ENCODE data around the gene TECPR2. TPM values are rescaled to one million over a fixed set of nuclear protein-coding genes. Genes with fewer than 3 reads are reported as not detected.

Gene TECPR2
- total and polyA plus RNA-seq, 10 of the 15 experiments (the other 5 are each of a cell fraction or from before 2014, with no cell fraction given) = 0.15 to 10.0 (median 3.0) TPM

DNA sequence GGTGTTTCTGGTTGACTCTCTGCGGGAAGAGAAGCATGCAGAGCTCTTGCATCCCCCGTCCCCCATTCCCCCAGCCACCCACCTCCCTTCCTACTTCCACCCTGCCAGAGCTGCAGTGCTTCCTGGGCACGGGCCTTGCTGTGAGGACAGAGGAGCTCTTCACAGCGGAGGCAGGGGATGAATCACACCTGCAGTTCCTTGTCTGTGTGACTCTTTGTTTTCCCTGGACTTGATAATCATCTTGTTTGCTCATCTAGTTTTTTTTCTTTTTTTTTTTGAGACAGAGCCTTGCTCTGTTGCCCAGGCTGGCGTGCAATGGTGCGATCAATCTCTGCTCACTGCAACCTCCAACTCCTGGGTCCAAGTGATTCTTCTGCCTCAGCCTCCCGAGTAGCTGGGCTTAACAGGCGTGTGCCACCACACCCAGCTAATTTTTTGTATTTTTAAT lies 119.1 kb downstream of the TECPR2 start:
- no peaks in the 10 kb centered on the region for H4K20me1 ChIP-seq (ENCODE audit: control insufficient read depth, insufficient read depth)
- intact Hi-C loops (cut with micrococcal nuclease; ENCODE audit: unreplicated experiment) = no loop called here
- H3K4me1 ChIP-seq (ENCODE audit: control insufficient read depth, insufficient read depth, low read length) = no peaks in the 10 kb centered on the region
- H3K9me3 ChIP-seq (replicated peaks; ENCODE audit: control insufficient read depth, insufficient read depth, low read length) = no peaks in the 10 kb centered on the region
- ATAC-seq (no peak), FAIRE-seq (no peak), DNase-seq (ENCODE audit: low read depth, low spot score) (no peak)
- no peaks in the 10 kb centered on the region for H3K79me2 ChIP-seq (ENCODE audit: control insufficient read depth, insufficient read depth, low read length)
- no peak overlapping the region for H2AFZ ChIP-seq (ENCODE audit: control insufficient read depth, low read depth, low read length)
- ChIA-PET POLR2A (interaction anchor here (0.5 kb wide), 1 partner anchor 125 kb away, joined by 3 read pairs; no protein-coding TSS in a partner anchor), CTCF (no interaction called here), SMC1A (ENCODE audit: uncharacterized antibody, unreplicated experiment) (no interaction called here), RAD21 (ENCODE audit: unreplicated experiment) (no interaction called here)
- BruUV-seq (replicated peaks) = no TSS peak
- H3K27ac ChIP-seq (ENCODE audit: control insufficient read depth, insufficient read depth) = no peak overlapping the region
- H3K4me2 ChIP-seq (ENCODE audit: control insufficient read depth, insufficient read depth) = no peak overlapping the region
- no peaks in the 10 kb centered on the region for H3K27me3 ChIP-seq (replicated peaks in 1 of 2; ENCODE audit: control insufficient read depth in 2 of 2, insufficient read depth in 2 of 2, low read length in 1 of 2)
- H3K4me3 ChIP-seq = no peak overlapping the region
- H3K9ac ChIP-seq (ENCODE audit: control insufficient read depth, insufficient read depth, low read length) = no peak overlapping the region
- TF ChIP-seq CREB1 (IDR thresholded peaks at IDR 0.05; ENCODE audit: low read depth) (no peak), IRF4 (IDR thresholded peaks at IDR 0.05; ENCODE audit: low read depth, low read length) (no peak), NFYA (IDR thresholded peaks at IDR 0.05; ENCODE audit: borderline replicate concordance, low read depth, low read length) (no peak), MTA2 (IDR thresholded peaks at IDR 0.05; ENCODE audit: low read depth) (no peak), BHLHE40 (IDR thresholded peaks at IDR 0.05; ENCODE audit: borderline replicate concordance in 1 of 2, low read depth in 2 of 2, low read length in 1 of 2) (no peak), SPI1 (IDR thresholded peaks at IDR 0.05; ENCODE audit: borderline replicate concordance, insufficient read depth, low read depth, low read length) (no peak), BCL11A (IDR thresholded peaks at IDR 0.05; ENCODE audit: low read depth, low read length) (no peak), YBX1 (IDR thresholded peaks at IDR 0.05) (no peak)
- TF ChIP-seq, protein P1, sequence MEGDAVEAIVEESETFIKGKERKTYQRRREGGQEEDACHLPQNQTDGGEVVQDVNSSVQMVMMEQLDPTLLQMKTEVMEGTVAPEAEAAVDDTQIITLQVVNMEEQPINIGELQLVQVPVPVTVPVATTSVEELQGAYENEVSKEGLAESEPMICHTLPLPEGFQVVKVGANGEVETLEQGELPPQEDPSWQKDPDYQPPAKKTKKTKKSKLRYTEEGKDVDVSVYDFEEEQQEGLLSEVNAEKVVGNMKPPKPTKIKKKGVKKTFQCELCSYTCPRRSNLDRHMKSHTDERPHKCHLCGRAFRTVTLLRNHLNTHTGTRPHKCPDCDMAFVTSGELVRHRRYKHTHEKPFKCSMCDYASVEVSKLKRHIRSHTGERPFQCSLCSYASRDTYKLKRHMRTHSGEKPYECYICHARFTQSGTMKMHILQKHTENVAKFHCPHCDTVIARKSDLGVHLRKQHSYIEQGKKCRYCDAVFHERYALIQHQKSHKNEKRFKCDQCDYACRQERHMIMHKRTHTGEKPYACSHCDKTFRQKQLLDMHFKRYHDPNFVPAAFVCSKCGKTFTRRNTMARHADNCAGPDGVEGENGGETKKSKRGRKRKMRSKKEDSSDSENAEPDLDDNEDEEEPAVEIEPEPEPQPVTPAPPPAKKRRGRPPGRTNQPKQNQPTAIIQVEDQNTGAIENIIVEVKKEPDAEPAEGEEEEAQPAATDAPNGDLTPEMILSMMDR (IDR thresholded peaks at IDR 0.05 in 2 of 3, conservative IDR thresholded peaks at IDR 0.05 in 1 of 3; ENCODE audit: control insufficient read depth in 2 of 3, extremely low read depth in 1 of 3, insufficient read depth in 1 of 3, low read depth in 3 of 3, low read length in 3 of 3) = no peak
- TF ChIP-seq, protein P2, sequence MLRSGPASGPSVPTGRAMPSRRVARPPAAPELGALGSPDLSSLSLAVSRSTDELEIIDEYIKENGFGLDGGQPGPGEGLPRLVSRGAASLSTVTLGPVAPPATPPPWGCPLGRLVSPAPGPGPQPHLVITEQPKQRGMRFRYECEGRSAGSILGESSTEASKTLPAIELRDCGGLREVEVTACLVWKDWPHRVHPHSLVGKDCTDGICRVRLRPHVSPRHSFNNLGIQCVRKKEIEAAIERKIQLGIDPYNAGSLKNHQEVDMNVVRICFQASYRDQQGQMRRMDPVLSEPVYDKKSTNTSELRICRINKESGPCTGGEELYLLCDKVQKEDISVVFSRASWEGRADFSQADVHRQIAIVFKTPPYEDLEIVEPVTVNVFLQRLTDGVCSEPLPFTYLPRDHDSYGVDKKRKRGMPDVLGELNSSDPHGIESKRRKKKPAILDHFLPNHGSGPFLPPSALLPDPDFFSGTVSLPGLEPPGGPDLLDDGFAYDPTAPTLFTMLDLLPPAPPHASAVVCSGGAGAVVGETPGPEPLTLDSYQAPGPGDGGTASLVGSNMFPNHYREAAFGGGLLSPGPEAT (IDR thresholded peaks at IDR 0.05; ENCODE audit: low read depth) = no peak
- TF ChIP-seq, protein P3, sequence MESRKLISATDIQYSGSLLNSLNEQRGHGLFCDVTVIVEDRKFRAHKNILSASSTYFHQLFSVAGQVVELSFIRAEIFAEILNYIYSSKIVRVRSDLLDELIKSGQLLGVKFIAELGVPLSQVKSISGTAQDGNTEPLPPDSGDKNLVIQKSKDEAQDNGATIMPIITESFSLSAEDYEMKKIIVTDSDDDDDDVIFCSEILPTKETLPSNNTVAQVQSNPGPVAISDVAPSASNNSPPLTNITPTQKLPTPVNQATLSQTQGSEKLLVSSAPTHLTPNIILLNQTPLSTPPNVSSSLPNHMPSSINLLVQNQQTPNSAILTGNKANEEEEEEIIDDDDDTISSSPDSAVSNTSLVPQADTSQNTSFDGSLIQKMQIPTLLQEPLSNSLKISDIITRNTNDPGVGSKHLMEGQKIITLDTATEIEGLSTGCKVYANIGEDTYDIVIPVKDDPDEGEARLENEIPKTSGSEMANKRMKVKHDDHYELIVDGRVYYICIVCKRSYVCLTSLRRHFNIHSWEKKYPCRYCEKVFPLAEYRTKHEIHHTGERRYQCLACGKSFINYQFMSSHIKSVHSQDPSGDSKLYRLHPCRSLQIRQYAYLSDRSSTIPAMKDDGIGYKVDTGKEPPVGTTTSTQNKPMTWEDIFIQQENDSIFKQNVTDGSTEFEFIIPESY (IDR thresholded peaks at IDR 0.05) = no peak
- H3K36me3 ChIP-seq (ENCODE audit: control insufficient read depth in 2 of 2, insufficient read depth in 2 of 2, low read length in 1 of 2) = no peaks in the 10 kb centered on the region
- in situ Hi-C loops (cut with MboI) = no loop called here
- 79% methylated on average over 8 of the region's 8 CpGs for WGBS (ENCODE audit: insufficient coverage, insufficient replicate concordance, low lambda C conversion rate, missing lambda C conversion rate)

Data from GM12878 (cell line).